ENCODE measurements around the gene PPIH.
A peak's percentile ranks its signal among the peaks of the same experiment; 100 is the strongest.
"Not testable (repeated sequence)": the region's sequence is repeated elsewhere in the genome, so short reads cannot be mapped to it uniquely, and the experiment has no call there.

PPIH gene

GRCh38 chr1:42682484-42682738, 24.2 kb downstream of the PPIH start:
- DNase-seq (ENCODE audit: low read depth): not testable (repeated sequence)

DNA sequence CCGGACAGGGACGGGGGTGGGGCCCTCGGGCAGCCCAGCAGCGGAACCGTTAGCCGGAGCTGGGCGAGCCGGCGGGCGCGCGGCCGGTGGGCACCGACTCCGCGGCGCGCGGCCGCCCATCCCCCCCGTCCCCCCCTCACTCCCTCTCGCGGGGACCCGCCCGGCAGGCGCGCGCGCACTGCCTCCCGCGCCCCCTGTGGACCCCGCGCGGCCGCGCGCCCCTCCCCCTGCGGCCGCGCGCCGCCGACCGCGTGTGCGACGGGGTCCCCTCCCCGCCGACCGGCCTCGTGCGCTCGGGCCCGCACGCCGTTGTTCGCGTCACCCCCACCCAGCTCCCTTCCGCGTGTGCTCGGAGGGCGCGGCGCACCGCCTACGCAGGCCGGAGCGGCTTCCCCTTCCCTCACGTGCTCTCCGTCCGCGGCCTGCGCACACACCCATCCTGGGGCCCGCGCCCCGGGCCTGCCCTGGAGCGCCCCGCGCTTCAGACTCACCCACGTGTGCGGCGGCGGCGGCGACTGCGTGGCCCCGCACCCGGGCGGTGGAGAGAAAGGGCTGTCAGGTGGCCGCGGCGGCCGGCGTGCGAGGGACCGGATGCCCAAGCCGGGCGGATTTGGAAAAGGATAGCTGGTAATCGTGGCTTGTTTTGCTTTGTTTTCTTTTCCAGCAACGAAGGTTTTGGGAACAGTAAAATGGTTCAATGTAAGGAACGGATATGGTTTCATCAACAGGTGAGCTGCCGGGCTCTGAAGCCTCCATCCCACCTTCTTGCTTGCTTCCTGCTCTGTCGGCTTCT, 24.7 kb downstream of the PPIH start:
- DNase-seq (ENCODE audit: low read depth): peak; percentile 40

DNA sequence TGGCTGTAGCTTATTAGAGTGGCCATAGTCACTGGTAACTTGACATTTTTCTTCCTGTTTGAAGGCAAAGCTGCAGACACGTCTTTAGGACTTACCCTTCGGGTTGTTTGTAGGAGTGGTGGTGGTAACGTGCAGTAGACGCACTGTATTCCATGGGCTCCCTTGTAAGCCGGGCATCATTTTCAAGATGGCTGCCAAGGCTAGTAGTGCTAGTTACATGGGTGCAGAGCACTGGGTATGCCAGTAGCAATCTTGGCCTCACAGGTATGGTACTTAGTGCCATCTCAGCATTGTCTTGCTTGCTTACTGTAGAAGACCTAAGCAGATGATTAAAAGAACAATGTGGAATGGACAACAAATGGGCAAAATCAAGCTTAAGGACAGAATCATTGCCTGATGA, 25.9 kb downstream of the PPIH start:
- no peak for DNase-seq (ENCODE audit: low read depth)

- DNase-seq (ENCODE audit: low read depth): no peak
These were observed 28.2 kb downstream of the PPIH start for GRCh38 chr1:42686418-42686817.

DNA sequence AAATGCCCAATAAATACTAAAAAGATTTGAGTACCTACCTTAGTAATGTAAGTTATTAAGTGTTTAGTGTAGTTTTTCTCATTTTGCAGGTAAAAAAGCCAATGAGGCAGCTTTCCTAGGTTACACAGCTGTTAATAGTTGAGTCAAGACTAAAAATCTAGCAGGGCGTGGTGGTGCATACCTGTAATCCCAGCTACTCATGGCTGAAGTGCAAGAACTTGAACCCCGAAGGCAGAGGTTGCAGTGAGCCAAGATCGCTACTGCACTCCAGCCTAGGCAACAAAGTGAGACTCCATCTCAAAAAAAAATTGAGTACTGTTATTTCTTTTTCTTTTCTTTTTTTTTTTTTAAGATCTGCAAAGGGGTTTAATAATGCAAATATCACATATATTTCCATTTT, 31.7 kb downstream of the PPIH start:
- no peak for DNase-seq (ENCODE audit: low read depth)

GRCh38 chr1:42690477-42691156, 32.4 kb downstream of the PPIH start:
- DNase-seq (ENCODE audit: low read depth): no peak

DNA sequence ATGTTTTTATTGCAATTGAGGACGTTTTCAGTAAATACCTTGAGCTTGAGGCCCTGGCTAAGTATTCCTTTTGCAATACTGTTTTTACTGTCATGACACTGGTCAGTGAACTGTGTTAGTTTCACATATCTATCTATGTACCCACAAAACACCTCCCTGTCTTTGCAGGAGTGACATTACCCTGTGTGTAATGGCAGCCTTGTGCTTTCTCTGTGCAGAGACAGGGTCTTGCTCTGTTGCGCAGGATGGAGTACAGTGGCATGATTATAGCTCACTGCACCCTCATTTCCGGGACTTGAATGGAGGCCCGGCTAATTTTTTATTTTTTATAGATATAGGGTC, 32.9 kb downstream of the PPIH start:
- DNase-seq (ENCODE audit: low read depth): no peak

GRCh38 chr1:42692461-42692860, 34.2 kb downstream of the PPIH start:
- no peak for DNase-seq (ENCODE audit: low read depth)

DNA sequence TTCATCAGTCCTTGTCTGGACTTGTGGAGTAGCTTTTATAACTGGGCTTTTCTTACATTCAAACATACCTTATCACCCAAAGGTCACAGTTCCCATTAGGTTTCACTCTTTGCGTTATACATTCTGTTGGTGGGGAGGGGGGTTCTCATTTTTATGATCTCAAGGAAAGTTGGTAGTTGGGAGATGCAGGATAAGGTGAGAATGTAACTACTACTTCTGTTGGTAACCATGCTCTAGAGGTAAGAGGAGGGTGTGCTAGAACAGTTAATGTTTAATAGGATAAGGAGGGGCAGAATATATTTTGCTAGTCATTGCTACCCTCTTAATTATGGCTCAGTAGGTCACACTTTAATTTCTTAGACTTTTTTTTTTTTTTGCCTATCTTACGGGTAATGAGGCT, 34.7 kb downstream of the PPIH start:
- no peak for DNase-seq (ENCODE audit: low read depth)

DNA sequence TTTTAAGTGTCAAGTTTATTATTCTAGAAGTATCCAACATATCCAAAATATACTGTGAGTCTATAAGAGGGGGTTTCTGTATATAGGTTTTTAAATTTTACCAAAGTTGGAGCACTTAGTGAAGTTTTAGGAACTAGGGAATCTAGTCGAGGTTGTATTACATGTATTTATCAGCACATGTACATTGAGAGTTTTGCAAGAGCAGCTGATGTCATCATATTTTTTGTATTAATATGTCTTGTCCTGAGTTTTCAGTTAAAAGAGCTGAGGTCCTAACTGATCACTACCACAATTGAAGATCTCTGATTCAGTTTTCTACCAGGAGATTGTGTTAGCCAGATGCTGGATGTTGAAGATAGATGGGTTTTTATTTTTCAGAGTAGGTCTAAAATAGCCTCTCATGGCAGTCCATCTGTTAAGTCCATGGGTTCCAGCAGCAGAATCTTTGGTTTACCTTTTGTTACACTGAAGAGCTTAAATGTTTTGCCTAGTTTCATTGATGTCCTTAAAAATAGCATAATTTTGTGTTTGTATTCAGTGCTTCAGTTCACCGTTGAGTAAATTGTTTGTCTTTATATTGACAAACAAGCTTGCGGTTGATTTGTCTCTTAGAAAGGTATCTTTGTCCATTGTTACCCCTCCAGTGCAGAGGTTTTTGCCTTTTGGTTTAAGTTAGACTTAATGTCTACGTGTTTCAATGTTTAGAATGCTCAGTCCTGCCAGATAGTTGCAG, 40.0 kb downstream of the PPIH start:
- no peak for DNase-seq (ENCODE audit: low read depth)

DNA sequence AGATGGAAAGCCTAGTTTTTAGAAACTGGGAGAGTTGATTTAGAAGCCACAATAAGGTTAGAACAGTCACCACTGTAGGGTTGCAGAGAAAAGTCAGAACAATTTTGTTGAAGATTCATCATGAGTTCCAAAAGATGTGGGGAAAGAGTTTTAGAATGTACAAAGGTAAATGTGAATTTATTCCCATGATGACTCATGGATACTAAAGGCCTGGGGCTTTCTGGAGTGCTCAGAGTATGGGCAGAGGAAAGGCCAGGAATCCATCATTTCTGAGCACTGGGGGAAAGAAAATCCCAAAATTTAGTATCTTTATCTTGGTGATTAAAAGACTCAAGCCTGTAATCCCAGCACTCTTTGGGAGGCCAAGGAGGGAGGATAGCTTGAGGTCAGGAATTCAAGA, 41.8 kb downstream of the PPIH start:
- no peak for DNase-seq (ENCODE audit: low read depth)

GRCh38 chr1:42703888-42704464, 45.8 kb downstream of the PPIH start:
- DNase-seq (ENCODE audit: low read depth): no peak

- not testable (repeated sequence) for DNase-seq (ENCODE audit: low read depth)
These were observed 54.6 kb downstream of the PPIH start for GRCh38 chr1:42712808-42713207.

GRCh38 chr1:42713293-42713692, 55.1 kb downstream of the PPIH start:
- no peak for DNase-seq (ENCODE audit: low read depth)

GRCh38 chr1:42714441-42714840, 56.2 kb downstream of the PPIH start:
- not testable (repeated sequence) for DNase-seq (ENCODE audit: low read depth)

DNA sequence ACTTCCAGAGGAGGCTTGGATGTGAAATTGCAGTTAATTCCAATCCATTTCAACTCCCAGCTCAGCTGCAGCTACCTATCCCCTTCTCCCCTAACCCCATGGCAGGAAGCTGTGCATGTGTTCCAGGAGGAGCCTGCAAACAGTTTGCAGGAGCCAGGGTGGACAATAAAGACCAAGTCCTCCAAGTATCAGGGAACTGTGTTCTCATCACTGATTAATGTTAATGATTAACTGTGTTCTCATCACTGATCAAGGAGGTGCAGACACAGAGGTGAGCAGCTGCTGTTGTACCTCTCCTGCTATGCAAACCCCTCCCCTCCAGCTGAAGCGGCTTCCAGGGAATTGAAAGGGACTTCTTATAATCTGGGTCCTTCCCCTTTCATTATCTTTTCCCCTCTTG, 62.6 kb downstream of the PPIH start:
- DNase-seq (ENCODE audit: low read depth): no peak

- DNase-seq (ENCODE audit: low read depth): no peak
These were observed 63.7 kb downstream of the PPIH start for GRCh38 chr1:42721926-42722325.

- DNase-seq (ENCODE audit: low read depth): not testable (repeated sequence)
These were observed 64.2 kb downstream of the PPIH start for GRCh38 chr1:42722403-42722802.

DNA sequence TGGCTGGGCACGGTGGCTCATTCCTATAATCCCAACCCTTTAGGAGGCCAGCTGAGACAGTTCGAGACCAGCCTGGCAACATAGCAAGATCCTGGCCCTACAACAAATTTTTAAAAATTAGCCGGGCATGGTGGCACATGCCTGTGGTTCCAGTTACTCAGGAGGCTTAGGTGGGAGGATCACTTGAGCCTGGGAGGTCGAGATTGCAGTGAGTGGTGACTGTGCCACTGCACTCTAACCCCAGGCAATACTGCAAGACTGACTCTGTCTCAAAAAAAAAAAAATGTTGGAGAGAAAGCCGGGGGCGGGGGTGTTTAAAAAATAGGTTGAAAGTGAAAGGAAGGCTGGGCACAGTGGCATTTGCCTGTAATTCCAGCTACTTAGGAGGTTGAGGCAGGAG, 65.3 kb downstream of the PPIH start:
- DNase-seq (ENCODE audit: low read depth): no peak

- DNase-seq (ENCODE audit: low read depth): not testable (repeated sequence)
These were observed 67.6 kb downstream of the PPIH start for GRCh38 chr1:42725820-42726219.
